Measurements from ENCODE around the gene UBXN1.

The UBXN1 gene

GRCh38 chr11:62678770-62679696 lies at the start of gene UBXN1:
TSS of gene UBXN1 (minus strand) at chr11:62679073. CDS start at chr11:62678923, 150 bp downstream.
- peak; percentile 79 for DNase-seq (ENCODE audit: low spot score)
- TF ChIP-seq CTCF (conservative IDR thresholded peaks at IDR 0.05; ENCODE audit: low read depth), result no peak
- CTCF ChIA-PET, result no interaction called here
- POLR2A ChIA-PET (ENCODE audit: low non-redundant PET), result interaction anchor here (0.9 to 1.1 kb wide), 2 partner anchors 30 to 47 kb away, joined by 4 to 6 read pairs; no protein-coding TSS in a partner anchor
- peak within 1 kb of the TSS; percentile 88 for H3K27ac ChIP-seq

- peak; percentile 90 for DNase-seq (ENCODE audit: low spot score)
- no peak for TF ChIP-seq CTCF (conservative IDR thresholded peaks at IDR 0.05; ENCODE audit: low read depth)
- ChIA-PET CTCF (interaction anchor here (0.6 to 2.7 kb wide), 3 partner anchors 47 to 60 kb away, joined by 3 to 16 read pairs (median 4); no protein-coding TSS in a partner anchor), POLR2A (ENCODE audit: low non-redundant PET) (interaction anchor here (0.7 to 1.8 kb wide), 4 partner anchors 26 to 106 kb away, joined by 3 to 8 read pairs (median 5); partner anchors contain the start of genes B3GAT3, C11orf98, CSKMT and POLR2G)
- peak within 1 kb of the TSS; percentile 99 for H3K27ac ChIP-seq
These were observed 49.5 kb upstream of the UBXN1 start, which contains the start of gene TTC9C for GRCh38 chr11:62728171-62728988. TSS of gene TTC9C (plus strand) at chr11:62728486. CDS start at chr11:62728849, 363 bp downstream.

GRCh38 chr11:62727872-62728170 lies 48.9 kb upstream of the UBXN1 start:
- POLR2A ChIA-PET (ENCODE audit: low non-redundant PET), result interaction anchor here (0.6 to 1.8 kb wide), 8 partner anchors 12 to 137 kb away, joined by 3 to 8 read pairs (median 4); partner anchors contain the start of genes C11orf98, CSKMT, POLR2G and TUT1
- peak; percentile 96 for DNase-seq (ENCODE audit: low spot score)
- CTCF ChIA-PET, result interaction anchor here (1.0 to 1.1 kb wide), 2 partner anchors 46 to 58 kb away, joined by 3 read pairs; no protein-coding TSS in a partner anchor
- H3K27ac ChIP-seq, result peak overlapping the region; percentile 99
- no peak for TF ChIP-seq CTCF (conservative IDR thresholded peaks at IDR 0.05; ENCODE audit: low read depth)

- CTCF ChIA-PET, result interaction anchor here (0.6 to 1.1 kb wide), 3 partner anchors 46 to 59 kb away, joined by 3 read pairs; no protein-coding TSS in a partner anchor
- peak; percentile 99 for DNase-seq (ENCODE audit: low spot score)
- POLR2A ChIA-PET (ENCODE audit: low non-redundant PET), result interaction anchor here (0.6 to 1.8 kb wide), 7 partner anchors 12 to 136 kb away, joined by 3 to 8 read pairs (median 4); partner anchors contain the start of genes C11orf98, CSKMT, TUT1 and ZBTB3
- TF ChIP-seq CTCF (conservative IDR thresholded peaks at IDR 0.05; ENCODE audit: low read depth), result no peak
- peak within 1 kb of the TSS; percentile 99 for H3K27ac ChIP-seq
These were observed 48.4 kb upstream of the UBXN1 start, which contains the start of gene HNRNPUL2 for GRCh38 chr11:62727165-62727871. TSS of gene HNRNPUL2 (minus strand) at chr11:62727457. CDS start at chr11:62727156, 301 bp downstream.

- no peak for DNase-seq (ENCODE audit: low spot score)
- POLR2A ChIA-PET (ENCODE audit: low non-redundant PET), result interaction anchor here (1.0 to 1.8 kb wide), 3 partner anchors 27 to 62 kb away, joined by 4 to 8 read pairs (median 4); partner anchors contain the start of genes C11orf98, CSKMT and ZBTB3
- CTCF ChIA-PET, result interaction anchor here (0.6 to 1.1 kb wide), 3 partner anchors 45 to 59 kb away, joined by 3 read pairs; no protein-coding TSS in a partner anchor
- TF ChIP-seq CTCF (conservative IDR thresholded peaks at IDR 0.05; ENCODE audit: low read depth), result no peak
- H3K27ac ChIP-seq, result peak overlapping the region; percentile 99
These were observed 48.0 kb upstream of the UBXN1 start for GRCh38 chr11:62726915-62727164.

All from RWPE1 (cell line).